Fibroblast of skin of left biceps (primary cell): ENCODE data around the gene PPAT.
"Not testable (repeated sequence)": the region's sequence is repeated elsewhere in the genome, so short reads cannot be mapped to it uniquely, and the experiment has no call there.

Experiments used
- DNase-seq, 2 experiments: peaks; one replicate each; pipeline ENCODE4 v3.0.0-alpha.2; 2013; ENCODE audit warnings: low read depth in 2 of 2

PPAT gene

GRCh38 chr4:56386091-56386490 lies 49.3 kb downstream of the PPAT start:
- no peak for DNase-seq

- DNase-seq = no peak
Measured at GRCh38 chr4:56375458-56375857, 60.0 kb downstream of the PPAT start.

- no peak for DNase-seq
Measured at GRCh38 chr4:56374956-56375355, 60.5 kb downstream of the PPAT start.

- DNase-seq = no peak
Measured at GRCh38 chr4:56372774-56373173, 62.6 kb downstream of the PPAT start.

- DNase-seq = no peak
Measured at GRCh38 chr4:56371426-56372220, 63.8 kb downstream of the PPAT start.

- no peak for DNase-seq
Measured at GRCh38 chr4:56370377-56370776, 65.0 kb downstream of the PPAT start.

GRCh38 chr4:56362981-56363380 lies 72.4 kb downstream of the PPAT start:
- not testable (repeated sequence) for DNase-seq

- DNase-seq = no peak
Measured at GRCh38 chr4:56360071-56360470, 75.3 kb downstream of the PPAT start.

GRCh38 chr4:56356650-56357049 lies 78.8 kb downstream of the PPAT start:
- no peak for DNase-seq

- DNase-seq = no peak
Measured at GRCh38 chr4:56348576-56348975, 86.8 kb downstream of the PPAT start.

- no peak for DNase-seq
Measured at GRCh38 chr4:56345458-56345857, 90.0 kb downstream of the PPAT start.
